ENCODE data around the gene NLN.
"Not testable (repeated sequence)": the region's sequence is repeated elsewhere in the genome, so short reads cannot be mapped to it uniquely, and the experiment has no call there.

NLN gene

DNA sequence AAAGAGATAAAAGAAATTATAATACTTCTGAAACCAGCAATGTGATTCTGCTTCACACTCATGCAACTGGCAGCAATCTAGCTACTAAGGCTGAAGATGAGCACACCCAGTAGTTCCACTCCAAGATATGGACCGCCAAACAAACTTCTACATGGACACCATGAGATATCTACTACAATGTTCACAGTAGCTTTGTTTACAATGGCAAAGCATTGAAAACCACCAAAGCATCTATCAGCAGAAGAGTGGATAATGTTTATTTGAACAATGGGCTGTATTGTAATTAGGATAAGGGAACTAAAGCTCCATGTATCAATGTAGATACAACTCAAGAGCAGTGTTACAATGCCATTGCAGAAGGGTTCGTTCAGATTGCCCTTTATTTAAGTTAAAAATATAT, 113.2 kb downstream of the NLN start:
- no peaks in the 10 kb centered on the region for H3K9me3 ChIP-seq (ENCODE audit: control insufficient read depth in 1 of 2, low read length in 2 of 2)
- H3K36me3 ChIP-seq (ENCODE audit: control insufficient read depth in 1 of 2, insufficient read depth in 2 of 2, low read length in 2 of 2) = no peaks in the 10 kb centered on the region
- no peaks in the 10 kb centered on the region for H3K4me1 ChIP-seq (ENCODE audit: control insufficient read depth in 1 of 2, insufficient read depth in 2 of 2, low read length in 2 of 2)
- no peak overlapping the region for H3K4me3 ChIP-seq (ENCODE audit: low read depth in 1 of 2, low read length in 2 of 2)
- no peak overlapping the region for H3K27ac ChIP-seq (ENCODE audit: low read length)
- H3K27me3 ChIP-seq (ENCODE audit: low read depth, low read length) = no peaks in the 10 kb centered on the region

DNA sequence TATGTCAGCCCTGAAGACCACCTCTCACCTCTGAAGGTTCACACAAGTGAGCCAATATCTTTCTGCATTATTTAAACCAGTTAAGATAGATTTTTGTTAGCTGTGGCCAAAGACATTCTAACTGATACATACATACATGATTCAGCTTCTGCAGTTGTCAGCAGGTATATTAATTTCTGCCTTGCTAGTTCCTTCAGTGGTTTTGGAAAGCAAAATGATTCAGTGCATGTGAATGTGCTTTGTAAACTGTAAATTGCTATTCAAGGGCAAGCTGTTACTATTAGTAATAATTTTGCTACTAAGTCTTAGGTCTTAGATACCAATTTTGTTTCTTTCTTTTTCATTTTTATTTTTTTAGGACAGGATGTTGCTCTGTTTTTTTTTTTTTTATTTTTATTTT, 115.1 kb downstream of the NLN start:
- no peaks in the 10 kb centered on the region for H3K4me1 ChIP-seq (ENCODE audit: control insufficient read depth in 1 of 2, insufficient read depth in 2 of 2, low read length in 2 of 2)
- H3K27ac ChIP-seq (ENCODE audit: low read length) = no peak overlapping the region
- no peak overlapping the region for H3K4me3 ChIP-seq (ENCODE audit: low read depth in 1 of 2, low read length in 2 of 2)
- H3K27me3 ChIP-seq (ENCODE audit: low read depth, low read length) = no peaks in the 10 kb centered on the region
- no peaks in the 10 kb centered on the region for H3K36me3 ChIP-seq (ENCODE audit: control insufficient read depth in 1 of 2, insufficient read depth in 2 of 2, low read length in 2 of 2)
- no peaks in the 10 kb centered on the region for H3K9me3 ChIP-seq (ENCODE audit: control insufficient read depth in 1 of 2, low read length in 2 of 2)

DNA sequence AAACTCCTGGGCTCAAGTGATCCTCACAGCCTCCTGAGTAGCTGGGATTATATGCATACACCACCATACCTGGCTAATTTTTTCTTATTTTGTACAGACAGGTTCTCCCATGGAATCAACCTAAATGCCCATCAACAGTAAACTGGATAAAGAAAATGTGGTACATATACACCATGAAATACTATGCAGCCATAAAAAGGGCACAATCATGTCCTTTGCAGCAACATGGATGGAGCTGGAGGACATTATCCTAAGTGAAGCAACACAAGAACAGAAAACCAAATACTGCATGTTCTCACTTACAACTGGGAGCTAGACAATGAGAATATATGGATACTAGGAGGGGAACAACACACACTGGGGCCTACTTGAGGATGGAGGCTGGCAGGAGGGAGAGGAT, 117.2 kb downstream of the NLN start:
- not testable (repeated sequence) for H3K27ac ChIP-seq (ENCODE audit: low read length); H3K4me1 ChIP-seq (ENCODE audit: control insufficient read depth in 1 of 2, insufficient read depth in 2 of 2, low read length in 2 of 2); H3K27me3 ChIP-seq (ENCODE audit: low read depth, low read length); H3K9me3 ChIP-seq (ENCODE audit: control insufficient read depth in 1 of 2, low read length in 2 of 2); H3K4me3 ChIP-seq (ENCODE audit: low read depth in 1 of 2, low read length in 2 of 2); H3K36me3 ChIP-seq (ENCODE audit: control insufficient read depth in 1 of 2, insufficient read depth in 2 of 2, low read length in 2 of 2)

- Histone ChIP-seq H3K27me3 (ENCODE audit: low read depth, low read length) (no peaks in the 10 kb centered on the region), H3K4me1 (ENCODE audit: control insufficient read depth in 1 of 2, insufficient read depth in 2 of 2, low read length in 2 of 2) (no peaks in the 10 kb centered on the region), H3K27ac (ENCODE audit: low read length) (no peak overlapping the region), H3K9me3 (ENCODE audit: control insufficient read depth in 1 of 2, low read length in 2 of 2) (no peaks in the 10 kb centered on the region), H3K4me3 (ENCODE audit: low read depth in 1 of 2, low read length in 2 of 2) (no peak overlapping the region), H3K36me3 (ENCODE audit: control insufficient read depth in 1 of 2, insufficient read depth in 2 of 2, low read length in 2 of 2) (no peaks in the 10 kb centered on the region)
Observed at GRCh38 chr5:65840071-65840470, 118.1 kb downstream of the NLN start.

GRCh38 chr5:65844763-65845162, 122.8 kb downstream of the NLN start:
- H3K4me3 ChIP-seq (ENCODE audit: low read depth in 1 of 2, low read length in 2 of 2); H3K27me3 ChIP-seq (ENCODE audit: low read depth, low read length); H3K36me3 ChIP-seq (ENCODE audit: control insufficient read depth in 1 of 2, insufficient read depth in 2 of 2, low read length in 2 of 2); H3K9me3 ChIP-seq (ENCODE audit: control insufficient read depth in 1 of 2, low read length in 2 of 2); H3K27ac ChIP-seq (ENCODE audit: low read length); H3K4me1 ChIP-seq (ENCODE audit: control insufficient read depth in 1 of 2, insufficient read depth in 2 of 2, low read length in 2 of 2): not testable (repeated sequence)

DNA sequence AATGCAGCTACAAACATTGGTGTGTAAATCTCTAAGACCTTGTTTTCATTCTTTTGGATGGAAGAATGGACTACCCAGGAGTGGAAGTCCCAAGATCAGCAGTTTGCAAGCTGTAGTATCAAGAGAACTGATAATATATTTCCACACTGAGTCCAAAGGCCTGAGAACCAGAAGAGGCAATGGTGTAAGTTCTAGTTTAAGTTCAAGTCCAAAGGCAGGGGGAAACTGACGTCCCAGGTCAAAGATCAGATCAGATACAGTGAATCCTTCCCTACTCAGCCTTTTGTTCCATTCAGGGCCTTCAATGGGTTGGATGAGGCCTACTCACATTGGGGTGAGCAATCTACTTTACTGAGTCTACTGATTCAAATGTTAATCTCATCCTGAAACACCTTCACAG, 124.1 kb downstream of the NLN start:
- no peaks in the 10 kb centered on the region for H3K9me3 ChIP-seq (ENCODE audit: control insufficient read depth in 1 of 2, low read length in 2 of 2)
- H3K4me3 ChIP-seq (ENCODE audit: low read depth in 1 of 2, low read length in 2 of 2) = no peak overlapping the region
- H3K4me1 ChIP-seq (ENCODE audit: control insufficient read depth in 1 of 2, insufficient read depth in 2 of 2, low read length in 2 of 2) = no peaks in the 10 kb centered on the region
- no peaks in the 10 kb centered on the region for H3K27me3 ChIP-seq (ENCODE audit: low read depth, low read length)
- H3K36me3 ChIP-seq (ENCODE audit: control insufficient read depth in 1 of 2, insufficient read depth in 2 of 2, low read length in 2 of 2) = no peaks in the 10 kb centered on the region
- H3K27ac ChIP-seq (ENCODE audit: low read length) = no peak overlapping the region

- H3K9me3 ChIP-seq (ENCODE audit: control insufficient read depth in 1 of 2, low read length in 2 of 2); H3K36me3 ChIP-seq (ENCODE audit: control insufficient read depth in 1 of 2, insufficient read depth in 2 of 2, low read length in 2 of 2); H3K27me3 ChIP-seq (ENCODE audit: low read depth, low read length); H3K4me1 ChIP-seq (ENCODE audit: control insufficient read depth in 1 of 2, insufficient read depth in 2 of 2, low read length in 2 of 2); H3K4me3 ChIP-seq (ENCODE audit: low read depth in 1 of 2, low read length in 2 of 2); H3K27ac ChIP-seq (ENCODE audit: low read length): not testable (repeated sequence)
Observed at GRCh38 chr5:65847019-65847418, 125.0 kb downstream of the NLN start.

GRCh38 chr5:65849918-65850317, 127.9 kb downstream of the NLN start:
- not testable (repeated sequence) for H3K4me3 ChIP-seq (ENCODE audit: low read depth in 1 of 2, low read length in 2 of 2); H3K9me3 ChIP-seq (ENCODE audit: control insufficient read depth in 1 of 2, low read length in 2 of 2); H3K36me3 ChIP-seq (ENCODE audit: control insufficient read depth in 1 of 2, insufficient read depth in 2 of 2, low read length in 2 of 2); H3K27ac ChIP-seq (ENCODE audit: low read length); H3K4me1 ChIP-seq (ENCODE audit: control insufficient read depth in 1 of 2, insufficient read depth in 2 of 2, low read length in 2 of 2); H3K27me3 ChIP-seq (ENCODE audit: low read depth, low read length)

DNA sequence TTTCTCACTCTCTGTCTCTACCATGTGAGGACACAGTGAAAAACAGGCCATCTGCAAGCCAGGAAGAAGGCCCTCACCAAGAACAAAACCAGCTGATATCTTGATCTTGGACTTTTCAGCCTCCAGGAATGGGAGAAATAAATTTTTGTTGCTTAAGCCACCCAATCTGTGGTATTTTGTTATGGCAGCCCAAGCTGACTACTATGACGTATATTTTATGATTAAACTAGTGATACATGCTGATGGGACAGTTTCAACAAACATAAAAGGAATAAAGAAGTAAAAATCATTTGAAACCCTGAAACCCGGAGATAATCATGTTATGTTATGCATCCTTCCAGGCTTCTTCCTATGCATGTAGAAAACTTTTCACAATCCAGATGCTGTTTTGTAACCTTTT, 132.9 kb downstream of the NLN start:
- no peaks in the 10 kb centered on the region for H3K27me3 ChIP-seq (ENCODE audit: low read depth, low read length)
- H3K4me3 ChIP-seq (ENCODE audit: low read depth in 1 of 2, low read length in 2 of 2) = no peak overlapping the region
- H3K27ac ChIP-seq (ENCODE audit: low read length) = no peak overlapping the region
- no peaks in the 10 kb centered on the region for H3K36me3 ChIP-seq (ENCODE audit: control insufficient read depth in 1 of 2, insufficient read depth in 2 of 2, low read length in 2 of 2)
- no peaks in the 10 kb centered on the region for H3K4me1 ChIP-seq (ENCODE audit: control insufficient read depth in 1 of 2, insufficient read depth in 2 of 2, low read length in 2 of 2)
- H3K9me3 ChIP-seq (ENCODE audit: control insufficient read depth in 1 of 2, low read length in 2 of 2) = no peaks in the 10 kb centered on the region

- no peak overlapping the region for H3K4me3 ChIP-seq (ENCODE audit: low read depth in 1 of 2, low read length in 2 of 2)
- H3K9me3 ChIP-seq (ENCODE audit: control insufficient read depth in 1 of 2, low read length in 2 of 2) = no peaks in the 10 kb centered on the region
- H3K4me1 ChIP-seq (ENCODE audit: control insufficient read depth in 1 of 2, insufficient read depth in 2 of 2, low read length in 2 of 2) = no peaks in the 10 kb centered on the region
- no peaks in the 10 kb centered on the region for H3K27me3 ChIP-seq (ENCODE audit: low read depth, low read length)
- no peak overlapping the region for H3K27ac ChIP-seq (ENCODE audit: low read length)
- H3K36me3 ChIP-seq (ENCODE audit: control insufficient read depth in 1 of 2, insufficient read depth in 2 of 2, low read length in 2 of 2) = no peaks in the 10 kb centered on the region
Observed at GRCh38 chr5:65855766-65856315, 133.8 kb downstream of the NLN start.

DNA sequence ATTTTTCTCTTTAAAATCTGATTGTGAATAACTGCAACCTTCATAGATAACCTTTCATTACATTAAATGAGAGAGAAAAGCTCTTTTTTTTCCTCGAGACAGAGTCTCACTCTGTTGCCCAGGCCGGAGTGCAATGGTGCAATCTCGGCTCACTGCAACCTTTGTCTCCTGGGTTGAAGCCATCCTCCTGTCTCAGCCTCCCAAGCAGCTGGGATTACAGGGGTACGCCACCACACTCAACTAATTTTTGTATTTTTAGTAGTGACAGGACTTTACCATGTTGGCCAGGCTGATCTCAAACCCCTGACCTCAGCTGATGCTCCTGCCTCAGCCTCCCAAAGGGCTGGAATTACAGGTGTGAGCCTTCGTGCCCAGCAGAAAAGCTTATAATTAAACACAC, 134.5 kb downstream of the NLN start:
- H3K27me3 ChIP-seq (ENCODE audit: low read depth, low read length) = no peaks in the 10 kb centered on the region
- no peak overlapping the region for H3K4me3 ChIP-seq (ENCODE audit: low read depth in 1 of 2, low read length in 2 of 2)
- no peaks in the 10 kb centered on the region for H3K4me1 ChIP-seq (ENCODE audit: control insufficient read depth in 1 of 2, insufficient read depth in 2 of 2, low read length in 2 of 2)
- no peak overlapping the region for H3K27ac ChIP-seq (ENCODE audit: low read length)
- no peaks in the 10 kb centered on the region for H3K36me3 ChIP-seq (ENCODE audit: control insufficient read depth in 1 of 2, insufficient read depth in 2 of 2, low read length in 2 of 2)
- H3K9me3 ChIP-seq (ENCODE audit: control insufficient read depth in 1 of 2, low read length in 2 of 2) = no peaks in the 10 kb centered on the region

DNA sequence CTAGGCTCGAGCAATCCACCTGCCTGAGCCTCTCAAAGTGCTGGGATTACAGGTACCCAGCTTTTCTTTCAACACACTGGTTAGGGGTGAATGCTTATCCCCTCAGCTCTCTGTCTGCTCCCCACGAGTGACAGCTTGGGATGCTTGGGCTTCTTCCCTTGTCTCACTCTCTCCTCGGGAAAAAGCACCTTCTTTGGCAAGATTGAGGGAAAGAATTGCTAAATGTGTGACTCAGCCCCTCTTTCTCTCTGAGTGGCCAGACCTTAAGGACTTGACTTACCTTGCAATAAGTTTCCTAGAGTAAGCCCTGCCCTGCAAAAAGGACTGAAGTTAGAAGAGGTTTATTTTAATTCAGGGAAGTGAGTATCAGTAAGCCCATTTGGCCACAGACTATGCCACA, 136.3 kb downstream of the NLN start:
- no peaks in the 10 kb centered on the region for H3K36me3 ChIP-seq (ENCODE audit: control insufficient read depth in 1 of 2, insufficient read depth in 2 of 2, low read length in 2 of 2)
- no peaks in the 10 kb centered on the region for H3K9me3 ChIP-seq (ENCODE audit: control insufficient read depth in 1 of 2, low read length in 2 of 2)
- H3K27ac ChIP-seq (ENCODE audit: low read length) = no peak overlapping the region
- no peaks in the 10 kb centered on the region for H3K4me1 ChIP-seq (ENCODE audit: control insufficient read depth in 1 of 2, insufficient read depth in 2 of 2, low read length in 2 of 2)
- no peak overlapping the region for H3K4me3 ChIP-seq (ENCODE audit: low read depth in 1 of 2, low read length in 2 of 2)
- H3K27me3 ChIP-seq (ENCODE audit: low read depth, low read length) = no peaks in the 10 kb centered on the region

Data from muscle layer of duodenum (tissue), 2 donors.